ENCODE results near the gene ATXN10.

Gene ATXN10

GRCh38 chr22:45731041-45731797 is 59.6 kb downstream of the ATXN10 start:
- no peaks in the 10 kb centered on the region; the same call in none of the 2 replicates for H3K36me3 ChIP-seq (ENCODE audit: insufficient read depth, low read length)
- H3K4me1 ChIP-seq (ENCODE audit: insufficient read depth, low read length) = peaks cover 5% of the 10 kb centered on the region; the same call in 1 of the 2 replicates
- no peak overlapping the region for H3K9ac ChIP-seq (ENCODE audit: low read depth, low read length)
- H3K9me3 ChIP-seq (ENCODE audit: control insufficient read depth, insufficient read depth, low read length) = no peaks in the 10 kb centered on the region

GRCh38 chr22:45731798-45732495 is 60.3 kb downstream of the ATXN10 start:
- no peak overlapping the region for H3K9ac ChIP-seq (ENCODE audit: low read depth, low read length)
- H3K9me3 ChIP-seq (ENCODE audit: control insufficient read depth, insufficient read depth, low read length) = no peaks in the 10 kb centered on the region
- H3K36me3 ChIP-seq (ENCODE audit: insufficient read depth, low read length) = no peaks in the 10 kb centered on the region; the same call in none of the 2 replicates
- H3K4me1 ChIP-seq (ENCODE audit: insufficient read depth, low read length) = peaks cover 5% of the 10 kb centered on the region; the same call in 1 of the 2 replicates

- H3K9ac ChIP-seq (ENCODE audit: low read depth, low read length) = no peak overlapping the region
- peaks cover 8% of the 10 kb centered on the region for H3K36me3 ChIP-seq (ENCODE audit: insufficient read depth, low read length)
- H3K9me3 ChIP-seq (ENCODE audit: control insufficient read depth, insufficient read depth, low read length) = no peaks in the 10 kb centered on the region
- H3K4me1 ChIP-seq (ENCODE audit: insufficient read depth, low read length) = peaks cover 5% of the 10 kb centered on the region; the same call in 1 of the 2 replicates
Observed at GRCh38 chr22:45735273-45735672, 63.6 kb downstream of the ATXN10 start.

GRCh38 chr22:45738206-45738605 is 66.6 kb downstream of the ATXN10 start:
- Histone ChIP-seq H3K9ac (ENCODE audit: low read depth, low read length) (no peak overlapping the region), H3K36me3 (ENCODE audit: insufficient read depth, low read length) (peaks cover 13% of the 10 kb centered on the region), H3K4me1 (ENCODE audit: insufficient read depth, low read length) (peaks cover 4% of the 10 kb centered on the region; the same call in 1 of the 2 replicates), H3K9me3 (ENCODE audit: control insufficient read depth, insufficient read depth, low read length) (no peaks in the 10 kb centered on the region)

GRCh38 chr22:45740236-45740635 is 68.6 kb downstream of the ATXN10 start:
- Histone ChIP-seq H3K9ac (ENCODE audit: low read depth, low read length) (no peak overlapping the region), H3K9me3 (ENCODE audit: control insufficient read depth, insufficient read depth, low read length) (no peaks in the 10 kb centered on the region), H3K36me3 (ENCODE audit: insufficient read depth, low read length) (peaks cover 13% of the 10 kb centered on the region), H3K4me1 (ENCODE audit: insufficient read depth, low read length) (peaks cover 4% of the 10 kb centered on the region; the same call in 1 of the 2 replicates)

- Histone ChIP-seq H3K9me3 (ENCODE audit: control insufficient read depth, insufficient read depth, low read length) (no peaks in the 10 kb centered on the region), H3K4me1 (ENCODE audit: insufficient read depth, low read length) (peaks cover 4% of the 10 kb centered on the region; the same call in 1 of the 2 replicates), H3K9ac (ENCODE audit: low read depth, low read length) (no peak overlapping the region), H3K36me3 (ENCODE audit: insufficient read depth, low read length) (peaks cover 13% of the 10 kb centered on the region)
Observed at GRCh38 chr22:45742866-45743450, 71.3 kb downstream of the ATXN10 start.

GRCh38 chr22:45743687-45744086 is 72.1 kb downstream of the ATXN10 start:
- Histone ChIP-seq H3K9me3 (ENCODE audit: control insufficient read depth, insufficient read depth, low read length) (no peaks in the 10 kb centered on the region), H3K4me1 (ENCODE audit: insufficient read depth, low read length) (peaks cover 4% of the 10 kb centered on the region; the same call in 1 of the 2 replicates), H3K9ac (ENCODE audit: low read depth, low read length) (no peak overlapping the region), H3K36me3 (ENCODE audit: insufficient read depth, low read length) (peaks cover 13% of the 10 kb centered on the region)

- H3K36me3 ChIP-seq (ENCODE audit: insufficient read depth, low read length) = peaks cover 12% of the 10 kb centered on the region
- H3K9me3 ChIP-seq (ENCODE audit: control insufficient read depth, insufficient read depth, low read length) = no peaks in the 10 kb centered on the region
- no peak overlapping the region for H3K9ac ChIP-seq (ENCODE audit: low read depth, low read length)
- H3K4me1 ChIP-seq (ENCODE audit: insufficient read depth, low read length) = peaks cover 4% of the 10 kb centered on the region; the same call in 1 of the 2 replicates
Observed at GRCh38 chr22:45744442-45744841, 72.8 kb downstream of the ATXN10 start.

- peaks cover 4% of the 10 kb centered on the region; the same call in 1 of the 2 replicates for H3K36me3 ChIP-seq (ENCODE audit: insufficient read depth, low read length)
- H3K9ac ChIP-seq (ENCODE audit: low read depth, low read length) = no peak overlapping the region
- no peaks in the 10 kb centered on the region for H3K4me1 ChIP-seq (ENCODE audit: insufficient read depth, low read length)
- H3K9me3 ChIP-seq (ENCODE audit: control insufficient read depth, insufficient read depth, low read length) = no peaks in the 10 kb centered on the region
Observed at GRCh38 chr22:45750626-45751025, 79.0 kb downstream of the ATXN10 start.

GRCh38 chr22:45752036-45752435 is 80.4 kb downstream of the ATXN10 start:
- H3K36me3 ChIP-seq (ENCODE audit: insufficient read depth, low read length) = peaks cover 4% of the 10 kb centered on the region; the same call in 1 of the 2 replicates
- no peaks in the 10 kb centered on the region for H3K9me3 ChIP-seq (ENCODE audit: control insufficient read depth, insufficient read depth, low read length)
- peaks cover 9% of the 10 kb centered on the region for H3K4me1 ChIP-seq (ENCODE audit: insufficient read depth, low read length)
- no peak overlapping the region for H3K9ac ChIP-seq (ENCODE audit: low read depth, low read length)

- Histone ChIP-seq H3K4me1 (ENCODE audit: insufficient read depth, low read length) (peaks cover 9% of the 10 kb centered on the region), H3K9me3 (ENCODE audit: control insufficient read depth, insufficient read depth, low read length) (no peaks in the 10 kb centered on the region), H3K9ac (ENCODE audit: low read depth, low read length) (no peak overlapping the region), H3K36me3 (ENCODE audit: insufficient read depth, low read length) (peaks cover 2% of the 10 kb centered on the region)
Observed at GRCh38 chr22:45754822-45755221, 83.2 kb downstream of the ATXN10 start.

- Histone ChIP-seq H3K4me1 (ENCODE audit: insufficient read depth, low read length) (peaks cover 9% of the 10 kb centered on the region), H3K36me3 (ENCODE audit: insufficient read depth, low read length) (no peaks in the 10 kb centered on the region; the same call in 1 of the 2 replicates), H3K9me3 (ENCODE audit: control insufficient read depth, insufficient read depth, low read length) (no peaks in the 10 kb centered on the region), H3K9ac (ENCODE audit: low read depth, low read length) (no peak overlapping the region)
Observed at GRCh38 chr22:45756558-45756957, 84.9 kb downstream of the ATXN10 start.

GRCh38 chr22:45757068-45757467 is 85.4 kb downstream of the ATXN10 start:
- H3K4me1 ChIP-seq (ENCODE audit: insufficient read depth, low read length) = peaks cover 12% of the 10 kb centered on the region
- H3K9me3 ChIP-seq (ENCODE audit: control insufficient read depth, insufficient read depth, low read length) = no peaks in the 10 kb centered on the region
- no peaks in the 10 kb centered on the region; the same call in 1 of the 2 replicates for H3K36me3 ChIP-seq (ENCODE audit: insufficient read depth, low read length)
- H3K9ac ChIP-seq (ENCODE audit: low read depth, low read length) = peak overlapping the region; percentile 10; the same call in 1 of the 2 replicates

- H3K36me3 ChIP-seq (ENCODE audit: insufficient read depth, low read length) = no peaks in the 10 kb centered on the region; the same call in 1 of the 2 replicates
- H3K4me1 ChIP-seq (ENCODE audit: insufficient read depth, low read length) = peaks cover 21% of the 10 kb centered on the region
- H3K9me3 ChIP-seq (ENCODE audit: control insufficient read depth, insufficient read depth, low read length) = no peaks in the 10 kb centered on the region
- H3K9ac ChIP-seq (ENCODE audit: low read depth, low read length) = no peak overlapping the region
Observed at GRCh38 chr22:45757936-45758335, 86.3 kb downstream of the ATXN10 start.

Data from ES-I3 (cell line).